ENCODE measurements around the gene RANBP9. TPM values are rescaled to one million over a fixed set of nuclear protein-coding genes. Genes with fewer than 3 reads are reported as not detected.

RANBP9 gene
- total and polyA plus RNA-seq, 2 of the 13 experiments (the other 11 are each of a cell fraction or from before 2014, with no cell fraction given): 26.6 to 30.6 TPM

DNA sequence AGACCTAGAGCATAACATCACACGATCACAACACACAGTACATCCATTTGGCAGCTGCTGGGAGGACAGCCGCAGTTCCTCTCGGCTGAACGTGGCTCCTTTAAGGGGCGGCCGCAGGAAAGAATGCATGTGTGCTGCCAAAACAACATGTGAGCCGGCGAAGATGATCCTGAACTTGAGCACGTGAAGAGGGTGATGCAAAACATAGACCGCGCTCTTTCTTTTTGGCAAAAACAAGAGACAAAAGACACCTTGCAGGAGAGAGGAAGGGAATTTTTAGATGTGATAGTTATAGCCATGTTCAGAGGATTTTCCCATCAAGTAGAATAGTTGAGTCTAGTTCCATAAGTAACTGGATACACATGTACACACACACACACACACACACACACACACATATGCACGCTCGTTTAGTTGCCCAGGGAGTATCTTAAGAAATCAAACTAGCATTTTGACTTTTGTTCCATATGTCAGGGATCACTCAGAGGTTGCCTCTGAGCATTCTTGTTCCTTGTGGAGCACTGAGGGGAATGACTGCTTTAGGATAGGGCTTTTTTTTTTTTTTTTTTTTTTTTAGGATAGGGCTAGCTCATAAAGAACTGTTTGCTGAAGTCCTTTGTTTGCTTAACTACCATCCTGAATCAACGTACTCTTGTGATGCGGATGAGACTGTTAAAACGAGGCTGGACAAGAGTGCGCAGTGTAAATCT, 21.7 kb upstream of the RANBP9 start (continued):
- TF ChIP-seq ZNF468 (CRISPR knock-in tag; IDR thresholded peaks at IDR 0.05): no peak
- no peak for TF ChIP-seq MXI1 (IDR thresholded peaks at IDR 0.05; ENCODE audit: borderline replicate concordance, low read depth, low read length)
- peak; percentile 92 for TF ChIP-seq ZNF12 (CRISPR knock-in tag; IDR thresholded peaks at IDR 0.05)
- no peak for TF ChIP-seq LCORL (IDR thresholded peaks at IDR 0.05)
- no peak for TF ChIP-seq LCORL (CRISPR knock-in tag; IDR thresholded peaks at IDR 0.05)
- 0 out of 2 replicates have a peak, but pooled peaks have one; percentile 42 for TF ChIP-seq ARNTL (CRISPR knock-in tag; IDR thresholded peaks at IDR 0.05)
- TF ChIP-seq SAP130 (CRISPR knock-in tag; IDR thresholded peaks at IDR 0.05; ENCODE audit: low read depth): 0 out of 2 replicates have a peak, but pooled peaks have one; percentile 22
- no peak for TF ChIP-seq KAT8 (CRISPR knock-in tag; IDR thresholded peaks at IDR 0.05)
- no peak for TF ChIP-seq AKNA (CRISPR knock-in tag; IDR thresholded peaks at IDR 0.05; ENCODE audit: borderline replicate concordance)
- TF ChIP-seq, protein P1, sequence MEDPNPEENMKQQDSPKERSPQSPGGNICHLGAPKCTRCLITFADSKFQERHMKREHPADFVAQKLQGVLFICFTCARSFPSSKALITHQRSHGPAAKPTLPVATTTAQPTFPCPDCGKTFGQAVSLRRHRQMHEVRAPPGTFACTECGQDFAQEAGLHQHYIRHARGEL (CRISPR knock-in tag; IDR thresholded peaks at IDR 0.05): no peak
- TF ChIP-seq, protein P2, sequence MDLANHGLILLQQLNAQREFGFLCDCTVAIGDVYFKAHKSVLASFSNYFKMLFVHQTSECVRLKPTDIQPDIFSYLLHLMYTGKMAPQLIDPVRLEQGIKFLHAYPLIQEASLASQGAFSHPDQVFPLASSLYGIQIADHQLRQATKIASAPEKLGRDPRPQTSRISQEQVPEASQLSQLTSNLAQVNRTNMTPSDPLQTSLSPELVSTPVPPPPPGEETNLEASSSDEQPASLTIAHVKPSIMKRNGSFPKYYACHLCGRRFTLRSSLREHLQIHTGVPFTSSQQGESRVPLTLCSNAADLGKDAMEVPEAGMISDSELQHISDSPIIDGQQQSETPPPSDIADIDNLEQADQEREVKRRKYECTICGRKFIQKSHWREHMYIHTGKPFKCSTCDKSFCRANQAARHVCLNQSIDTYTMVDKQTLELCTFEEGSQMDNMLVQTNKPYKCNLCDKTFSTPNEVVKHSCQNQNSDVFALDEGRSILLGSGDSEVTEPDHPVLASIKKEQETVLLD (CRISPR knock-in tag; IDR thresholded peaks at IDR 0.05; ENCODE audit: low read depth): no peak
- TF ChIP-seq ZBTB39 (CRISPR knock-in tag; IDR thresholded peaks at IDR 0.05): no peak
- no peak for TF ChIP-seq NONO (IDR thresholded peaks at IDR 0.05)
- TF ChIP-seq NONO (CRISPR knock-in tag; conservative IDR thresholded peaks at IDR 0.05): no peak
- no peak for TF ChIP-seq WIZ (CRISPR knock-in tag; IDR thresholded peaks at IDR 0.05)
- peak; percentile 65 for TF ChIP-seq MAX (IDR thresholded peaks at IDR 0.05)
- TF ChIP-seq ESRRA (CRISPR knock-in tag; IDR thresholded peaks at IDR 0.05; ENCODE audit: low read depth): no peak
- no peak for TF ChIP-seq SOX6 (IDR thresholded peaks at IDR 0.05)
- TF ChIP-seq SOX6 (CRISPR knock-in tag; IDR thresholded peaks at IDR 0.05): peak; percentile 43; the same call in 1 of the 2 replicates
- no peak for TF ChIP-seq ATF7-NPFF (CRISPR knock-in tag; IDR thresholded peaks at IDR 0.05; ENCODE audit: low read depth)
- TF ChIP-seq, protein P3, sequence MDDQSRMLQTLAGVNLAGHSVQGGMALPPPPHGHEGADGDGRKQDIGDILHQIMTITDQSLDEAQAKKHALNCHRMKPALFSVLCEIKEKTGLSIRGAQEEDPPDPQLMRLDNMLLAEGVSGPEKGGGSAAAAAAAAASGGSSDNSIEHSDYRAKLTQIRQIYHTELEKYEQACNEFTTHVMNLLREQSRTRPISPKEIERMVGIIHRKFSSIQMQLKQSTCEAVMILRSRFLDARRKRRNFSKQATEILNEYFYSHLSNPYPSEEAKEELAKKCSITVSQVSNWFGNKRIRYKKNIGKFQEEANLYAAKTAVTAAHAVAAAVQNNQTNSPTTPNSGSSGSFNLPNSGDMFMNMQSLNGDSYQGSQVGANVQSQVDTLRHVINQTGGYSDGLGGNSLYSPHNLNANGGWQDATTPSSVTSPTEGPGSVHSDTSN (CRISPR knock-in tag; IDR thresholded peaks at IDR 0.05; ENCODE audit: borderline replicate concordance): no peak
